Measurements from ENCODE around the gene STX11.

DNA sequence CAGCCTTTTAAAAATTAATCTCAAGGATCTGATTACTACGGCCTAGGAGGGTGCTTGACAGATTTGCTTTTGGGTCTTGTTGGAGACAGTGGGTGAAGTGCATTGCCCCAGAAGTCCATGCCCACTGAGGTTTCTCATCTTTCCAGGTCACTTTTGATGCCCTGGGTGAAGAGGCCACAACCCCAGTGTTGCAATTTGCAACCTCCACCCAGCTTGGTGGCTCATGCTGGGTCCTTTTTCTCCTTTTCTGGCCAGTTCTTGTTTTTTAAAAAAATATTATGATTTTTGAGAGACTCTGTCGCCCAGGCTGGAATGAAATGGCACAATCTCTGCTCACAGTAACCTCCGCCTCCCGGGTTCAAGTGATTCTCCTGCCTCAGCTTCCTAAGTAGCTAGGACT is 9.4 kb downstream of the STX11 start:
- TF ChIP-seq, protein P1, sequence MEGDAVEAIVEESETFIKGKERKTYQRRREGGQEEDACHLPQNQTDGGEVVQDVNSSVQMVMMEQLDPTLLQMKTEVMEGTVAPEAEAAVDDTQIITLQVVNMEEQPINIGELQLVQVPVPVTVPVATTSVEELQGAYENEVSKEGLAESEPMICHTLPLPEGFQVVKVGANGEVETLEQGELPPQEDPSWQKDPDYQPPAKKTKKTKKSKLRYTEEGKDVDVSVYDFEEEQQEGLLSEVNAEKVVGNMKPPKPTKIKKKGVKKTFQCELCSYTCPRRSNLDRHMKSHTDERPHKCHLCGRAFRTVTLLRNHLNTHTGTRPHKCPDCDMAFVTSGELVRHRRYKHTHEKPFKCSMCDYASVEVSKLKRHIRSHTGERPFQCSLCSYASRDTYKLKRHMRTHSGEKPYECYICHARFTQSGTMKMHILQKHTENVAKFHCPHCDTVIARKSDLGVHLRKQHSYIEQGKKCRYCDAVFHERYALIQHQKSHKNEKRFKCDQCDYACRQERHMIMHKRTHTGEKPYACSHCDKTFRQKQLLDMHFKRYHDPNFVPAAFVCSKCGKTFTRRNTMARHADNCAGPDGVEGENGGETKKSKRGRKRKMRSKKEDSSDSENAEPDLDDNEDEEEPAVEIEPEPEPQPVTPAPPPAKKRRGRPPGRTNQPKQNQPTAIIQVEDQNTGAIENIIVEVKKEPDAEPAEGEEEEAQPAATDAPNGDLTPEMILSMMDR (IDR thresholded peaks at IDR 0.05 in 2 of 3, conservative IDR thresholded peaks at IDR 0.05 in 1 of 3; ENCODE audit: borderline replicate concordance in 1 of 3, insufficient read depth in 1 of 3, low read depth in 2 of 3, low read length in 2 of 3), result no peak
- TF ChIP-seq POLR2A (IDR thresholded peaks at IDR 0.05; ENCODE audit: borderline replicate concordance, extremely low read depth, insufficient read depth, insufficient read length) (no peak), RAD21 (IDR thresholded peaks at IDR 0.05; ENCODE audit: low read depth) (no peak)
